NCI-H2227 treated with DMSO at 0.1 percent for 48 hours (cell line): ENCODE measurements around the gene ANK2.

Experiments used
- DNase-seq: peaks from one replicate; lab custom pipeline; 2025; lab: John Stamatoyannopoulos, UW

The ANK2 gene

DNA sequence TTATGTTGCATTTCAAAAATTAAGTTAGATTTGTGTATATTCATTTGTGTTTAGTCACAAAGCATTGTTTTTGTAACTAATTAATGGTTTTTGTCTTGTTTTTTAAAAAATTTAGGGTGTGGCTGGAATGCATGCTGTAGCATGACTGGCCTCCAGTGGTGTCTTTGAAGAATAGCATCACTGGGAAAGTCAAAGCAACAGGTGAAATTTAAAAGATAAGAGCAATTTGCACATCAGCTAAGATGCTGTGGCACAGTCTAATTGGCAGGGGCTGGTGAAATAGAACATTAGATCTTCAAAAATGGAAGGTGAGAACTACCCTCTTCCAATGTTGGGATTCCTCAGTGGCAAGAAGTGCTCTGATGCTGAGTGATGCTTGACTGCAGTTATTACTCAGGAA is 45.3 kb downstream of the ANK2 start:
- DNase-seq: peak; percentile 7

DNA sequence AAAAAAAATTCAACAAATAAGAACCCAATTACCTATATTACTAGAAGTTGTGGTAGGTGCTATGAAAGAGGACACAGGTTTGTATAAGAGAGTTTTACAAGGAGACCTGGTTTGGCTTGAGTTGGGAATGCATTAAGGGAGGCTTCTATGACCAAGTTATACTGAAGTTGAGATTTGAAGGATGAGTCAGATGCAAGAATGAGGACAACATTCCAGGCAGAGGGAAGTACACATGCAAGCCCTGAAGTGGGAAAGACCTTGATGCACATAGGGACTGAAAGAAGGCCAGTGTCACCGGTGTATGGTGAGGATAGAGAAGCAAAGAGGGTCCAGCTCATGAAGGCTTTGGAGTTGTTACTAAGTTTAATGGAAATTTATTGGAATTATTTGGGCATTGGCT is 52.2 kb downstream of the ANK2 start:
- no peak for DNase-seq

DNA sequence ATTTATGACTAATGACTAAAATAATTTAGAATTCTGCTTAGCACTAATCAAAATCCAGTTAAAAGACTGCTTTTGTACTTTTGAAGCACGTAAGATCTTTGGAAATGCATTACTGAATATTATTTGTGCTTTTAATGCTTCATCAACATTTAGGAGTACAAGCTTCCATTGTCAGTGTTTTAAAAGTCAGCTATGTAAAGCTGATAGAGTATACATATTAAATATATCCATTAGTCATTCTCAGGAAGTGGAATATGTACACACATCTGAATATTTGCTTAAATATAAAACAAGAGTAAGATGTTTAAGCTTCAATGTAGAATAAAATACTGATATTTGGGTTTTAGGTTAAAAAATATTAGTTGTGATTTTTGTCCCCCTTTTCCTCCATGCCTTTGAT is 54.1 kb downstream of the ANK2 start:
- no peak for DNase-seq

DNA sequence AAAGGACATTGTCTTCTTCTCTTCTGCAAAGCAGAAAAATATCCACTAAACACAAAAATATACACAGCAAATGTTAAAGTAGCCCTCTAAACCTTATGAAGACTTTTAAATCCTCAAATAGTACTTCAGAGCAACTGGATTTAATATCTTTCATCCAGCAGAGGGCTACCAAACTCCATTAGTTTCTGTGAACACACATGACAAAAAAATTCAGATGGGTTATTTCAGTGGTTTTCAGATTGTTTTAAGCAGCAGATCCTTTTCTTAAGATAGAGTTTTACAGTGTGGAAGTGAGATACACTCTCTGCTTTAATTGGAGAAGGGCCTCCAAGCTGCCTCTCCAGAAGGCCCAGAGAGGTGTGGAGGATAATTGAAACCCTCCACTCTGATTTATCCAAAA is 56.7 kb downstream of the ANK2 start:
- DNase-seq: peak; percentile 6

DNA sequence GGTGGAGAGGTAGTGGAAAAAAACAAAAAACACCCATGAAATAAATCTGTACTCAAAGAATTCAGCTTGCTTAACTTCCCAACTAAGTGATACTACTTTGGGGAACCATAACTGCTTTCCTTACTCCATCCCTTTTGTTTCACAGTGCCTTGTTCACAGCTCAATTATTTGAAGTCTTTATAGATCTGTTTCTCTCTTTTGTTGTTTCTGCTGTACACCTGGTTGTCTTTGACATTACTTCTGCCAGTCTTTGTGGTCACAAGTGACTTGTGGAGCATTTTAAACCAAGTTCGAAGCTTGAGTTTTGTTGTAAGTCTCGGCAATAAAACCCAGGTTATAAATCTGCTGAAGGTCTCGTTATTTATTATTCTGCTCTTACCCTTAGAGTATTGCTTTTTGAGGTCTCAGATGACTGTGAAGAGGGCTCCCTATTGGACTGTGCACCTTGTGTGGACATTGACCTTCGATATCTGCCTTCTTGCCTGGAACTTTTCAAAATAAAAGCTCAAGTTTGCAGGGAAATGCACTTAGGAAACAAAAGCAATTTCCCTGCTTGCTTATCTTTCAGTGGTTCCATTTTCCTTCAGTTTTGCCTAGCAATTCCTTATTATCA is 59.8 kb downstream of the ANK2 start:
- no peak for DNase-seq

DNA sequence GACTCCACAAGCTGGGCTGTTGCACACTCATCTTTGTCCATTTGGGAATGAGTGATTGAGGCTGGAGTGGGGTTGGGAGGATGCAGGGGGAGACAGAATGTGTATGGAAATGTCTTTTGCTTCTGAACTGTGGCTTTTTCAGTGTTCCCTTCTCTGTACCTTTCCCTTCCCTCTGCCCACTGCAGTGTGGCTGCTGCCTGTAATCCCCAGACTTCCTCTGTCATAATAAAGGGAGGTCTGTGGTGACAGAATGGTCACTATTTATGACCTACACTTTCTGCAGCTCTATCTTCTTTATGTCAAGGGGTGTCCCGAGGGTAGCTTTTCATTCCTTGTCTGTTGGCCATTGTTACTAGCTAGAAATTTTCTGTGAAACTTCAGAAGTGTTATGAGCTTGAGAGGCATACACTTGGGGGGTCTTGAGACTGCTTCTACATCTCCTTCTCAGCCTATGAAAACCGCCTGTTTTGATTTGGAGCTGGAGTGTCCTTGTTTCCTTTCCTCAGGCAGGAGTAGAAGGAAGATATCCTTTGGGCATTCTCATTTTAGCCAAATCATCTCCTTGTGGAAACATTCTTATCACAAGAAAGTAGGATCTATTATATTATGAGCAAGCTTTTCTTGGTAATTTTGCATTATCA is 63.0 kb downstream of the ANK2 start:
- no peak for DNase-seq

DNA sequence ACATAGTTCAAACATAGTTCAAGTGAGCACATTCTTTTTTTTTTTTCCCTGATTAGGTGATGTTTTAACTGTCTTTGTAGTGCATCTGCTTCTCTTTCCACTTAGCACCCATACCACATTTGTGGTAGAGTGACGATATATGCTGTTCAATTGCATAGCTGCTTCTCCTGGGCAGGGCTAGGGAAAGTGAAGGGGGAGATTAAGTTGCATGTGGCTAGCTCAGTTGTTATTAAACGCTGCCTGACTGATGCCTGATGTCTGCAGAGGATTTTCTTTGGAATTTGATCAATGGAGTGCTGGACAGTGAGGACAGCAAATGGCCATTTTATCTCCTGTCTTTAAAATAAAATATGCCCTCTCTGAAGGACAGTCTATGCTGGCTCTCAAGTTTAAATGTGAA is 63.7 kb downstream of the ANK2 start:
- no peak for DNase-seq

DNA sequence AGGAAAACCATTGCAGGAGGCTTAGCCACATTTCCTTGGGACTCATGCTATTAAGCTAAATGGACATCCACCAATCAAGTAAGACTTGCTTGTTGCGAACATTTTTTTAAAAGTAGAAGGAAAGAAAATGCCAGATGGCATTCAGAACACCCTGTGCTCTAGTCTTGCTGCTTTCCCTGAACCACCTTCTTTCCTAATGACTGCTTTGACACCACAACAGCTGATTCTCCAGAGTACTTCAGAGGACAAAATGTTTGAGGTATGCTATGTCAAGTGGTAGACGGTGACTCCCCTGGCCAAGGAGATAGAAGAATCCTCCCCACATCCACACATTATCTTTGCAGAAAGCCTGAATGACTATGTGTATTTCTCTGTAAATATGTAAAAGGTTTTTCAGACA is 65.4 kb downstream of the ANK2 start:
- no peak for DNase-seq

DNA sequence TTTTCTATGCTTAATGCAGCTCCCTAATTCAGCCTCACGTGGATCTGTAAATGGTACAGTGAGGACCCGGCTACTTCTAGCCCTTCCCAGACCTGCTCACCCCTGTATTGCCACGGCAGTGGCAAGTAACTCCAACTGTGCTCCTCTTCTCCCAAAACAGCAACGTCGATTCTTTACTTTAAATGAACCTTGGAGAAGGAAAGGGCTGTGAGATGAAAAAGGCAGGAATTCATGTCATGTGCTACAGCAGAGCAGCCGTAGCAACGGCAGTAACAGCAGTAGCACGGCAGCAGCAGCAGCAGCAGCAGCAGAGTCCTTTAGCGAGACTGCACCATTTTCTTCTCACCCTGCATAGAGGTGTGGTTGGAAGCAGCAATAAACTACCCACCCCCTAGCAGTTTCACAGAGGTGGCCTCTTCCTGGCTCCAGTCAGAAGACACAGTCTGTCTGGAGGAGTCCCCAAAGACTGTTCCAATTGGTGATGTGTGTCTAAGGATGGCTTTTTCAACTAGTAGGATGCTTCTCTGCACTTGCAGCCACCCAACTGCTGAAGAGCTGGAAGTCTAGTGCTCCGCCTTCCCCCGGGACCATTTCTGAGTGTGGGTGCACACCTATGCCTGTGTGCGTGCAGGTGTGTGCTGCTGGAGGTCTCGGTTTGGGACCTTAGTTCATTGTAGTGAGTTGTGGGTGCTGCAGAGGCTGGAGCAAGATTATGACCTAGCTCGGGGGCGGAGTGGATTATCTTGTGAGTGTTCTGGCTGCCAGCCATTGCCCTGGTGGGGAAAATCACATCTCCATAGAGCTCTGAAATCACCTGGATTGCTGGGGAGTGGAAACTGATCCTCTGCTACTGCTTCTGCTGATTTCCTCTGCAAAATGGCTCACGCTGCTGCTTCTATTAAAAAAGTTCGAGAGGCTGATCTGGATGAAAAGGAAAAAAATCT is 67.2 kb downstream of the ANK2 start:
- peak; percentile 82 for DNase-seq

DNA sequence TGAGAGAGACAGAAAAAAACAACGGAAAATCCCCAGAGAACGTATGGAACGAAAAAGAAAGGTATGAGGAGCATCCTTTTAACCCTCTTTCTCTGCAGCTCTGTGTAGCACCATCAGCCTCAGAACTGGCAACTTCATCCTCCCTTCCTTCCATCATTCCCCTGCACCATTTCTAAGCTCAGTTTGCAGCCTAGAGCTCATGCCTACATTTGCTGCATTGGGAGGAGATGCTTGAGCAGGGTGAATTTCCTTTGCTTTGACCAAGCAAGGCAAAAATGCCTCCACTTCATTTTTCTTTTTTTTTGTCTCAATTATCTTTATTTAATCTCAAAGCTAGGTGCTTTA is 67.9 kb downstream of the ANK2 start:
- DNase-seq: no peak

DNA sequence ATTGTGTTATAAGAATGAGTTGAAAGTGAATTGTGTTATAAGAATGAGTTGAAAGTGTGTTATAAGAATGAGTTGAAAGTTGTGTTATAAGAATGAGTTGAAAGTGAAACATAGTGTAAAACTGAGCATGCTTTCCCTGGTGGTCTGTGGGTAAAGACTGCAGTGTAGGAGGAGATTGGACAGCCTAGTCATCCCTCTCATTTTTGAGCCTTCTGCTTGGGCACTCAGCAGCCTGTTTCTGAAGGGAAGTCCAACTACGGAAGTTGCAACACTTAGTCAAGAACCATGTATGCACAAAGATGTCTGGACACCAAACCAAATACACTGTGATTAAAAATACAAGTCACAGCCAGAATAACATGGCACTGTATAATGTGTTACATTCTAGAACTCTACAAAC is 72.6 kb downstream of the ANK2 start:
- DNase-seq: no peak

DNA sequence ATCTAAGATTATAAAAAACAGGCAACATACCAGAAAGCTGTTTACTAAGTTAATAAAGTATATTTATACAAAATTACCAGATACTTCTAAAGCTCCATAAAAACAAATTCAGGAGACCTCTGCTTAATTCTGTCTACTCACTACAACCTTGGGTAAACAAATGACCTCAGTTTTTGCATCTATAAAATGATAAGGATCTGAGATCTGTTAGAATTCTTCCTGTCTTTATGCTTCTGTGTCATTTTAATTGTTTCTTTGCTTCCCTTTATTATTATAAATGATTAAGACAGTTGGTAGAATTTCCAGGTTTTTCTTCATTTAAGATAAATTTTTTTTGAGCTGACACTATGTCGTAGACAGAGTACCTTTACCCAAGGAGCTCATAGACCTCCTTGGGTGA is 76.0 kb downstream of the ANK2 start:
- no peak for DNase-seq

DNA sequence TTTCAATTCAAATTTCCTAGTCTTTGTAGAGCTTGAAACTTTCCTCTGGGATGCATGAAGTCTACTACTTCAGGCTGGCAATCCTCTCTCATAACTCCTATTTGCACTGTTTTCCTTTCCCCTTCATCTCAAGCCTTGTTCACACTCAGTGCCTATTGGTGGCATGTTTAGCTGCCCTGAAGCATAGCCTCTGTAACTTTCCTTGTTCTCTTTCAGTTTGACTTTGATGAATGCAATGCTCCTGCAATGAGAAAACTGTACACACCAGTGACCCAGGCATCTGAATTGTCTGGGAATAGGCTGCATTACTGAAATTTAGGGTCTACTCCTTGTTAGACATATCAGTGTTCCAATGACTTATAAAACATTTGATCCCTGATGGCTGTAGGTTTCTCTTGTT is 81.7 kb downstream of the ANK2 start:
- DNase-seq: no peak

DNA sequence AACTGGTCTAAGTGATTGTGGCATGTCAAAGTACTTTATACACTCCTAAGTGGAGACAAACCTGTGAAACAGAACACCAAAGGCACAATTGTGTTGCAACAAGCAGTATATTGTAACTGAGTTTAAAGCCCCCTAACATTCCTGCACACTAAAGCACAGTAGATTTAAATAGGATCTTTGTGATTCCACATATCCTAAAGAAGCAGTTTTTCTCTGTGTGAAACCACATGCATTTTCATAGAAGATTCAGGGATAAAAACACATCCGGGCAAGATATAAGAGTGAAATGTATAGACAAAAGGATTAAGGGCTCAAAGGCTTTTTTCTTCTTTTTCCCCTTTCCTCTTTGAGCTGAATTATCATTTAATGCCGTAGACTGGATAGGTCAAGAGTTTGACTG is 82.2 kb downstream of the ANK2 start:
- DNase-seq: no peak

DNA sequence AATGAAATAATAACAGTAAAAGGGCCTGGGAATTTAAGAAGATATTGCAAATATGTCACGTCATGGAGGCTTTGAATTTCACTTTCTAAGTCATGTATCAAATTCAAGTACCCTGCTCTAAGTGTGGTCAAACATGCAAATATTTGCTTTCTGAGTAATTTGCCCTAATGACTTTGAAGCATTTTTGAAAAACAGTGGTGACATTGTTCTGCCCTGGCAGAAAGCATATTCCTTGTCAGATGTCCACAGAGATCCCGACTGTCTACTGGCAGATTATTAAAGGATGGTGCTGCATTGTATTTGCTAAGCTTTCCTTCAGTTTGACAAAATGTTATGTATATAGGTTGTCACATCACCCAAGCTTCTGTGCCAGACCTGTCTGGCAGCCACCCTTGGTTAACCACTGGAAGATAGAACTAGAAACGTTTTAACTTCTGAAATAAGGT is 92.5 kb downstream of the ANK2 start:
- no peak for DNase-seq

DNA sequence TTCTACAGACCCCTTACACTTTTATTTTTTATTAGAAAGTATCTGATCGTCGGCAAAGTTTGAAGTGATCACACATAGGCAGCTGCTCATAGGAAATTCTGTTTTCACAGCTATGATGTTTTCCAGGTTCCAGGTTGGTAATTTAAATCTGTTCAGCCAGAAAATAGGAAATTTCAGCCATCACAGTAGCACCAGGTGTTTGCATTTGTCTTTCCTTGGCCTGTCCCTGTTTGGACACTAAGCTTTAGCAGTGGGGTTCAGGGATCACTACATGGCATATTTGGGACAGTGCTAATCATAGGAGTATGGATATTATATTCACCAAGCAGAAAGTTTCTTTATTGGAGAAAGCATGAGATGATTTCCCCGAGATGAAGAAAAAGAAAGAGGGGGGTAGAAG is 92.9 kb downstream of the ANK2 start:
- DNase-seq: no peak

DNA sequence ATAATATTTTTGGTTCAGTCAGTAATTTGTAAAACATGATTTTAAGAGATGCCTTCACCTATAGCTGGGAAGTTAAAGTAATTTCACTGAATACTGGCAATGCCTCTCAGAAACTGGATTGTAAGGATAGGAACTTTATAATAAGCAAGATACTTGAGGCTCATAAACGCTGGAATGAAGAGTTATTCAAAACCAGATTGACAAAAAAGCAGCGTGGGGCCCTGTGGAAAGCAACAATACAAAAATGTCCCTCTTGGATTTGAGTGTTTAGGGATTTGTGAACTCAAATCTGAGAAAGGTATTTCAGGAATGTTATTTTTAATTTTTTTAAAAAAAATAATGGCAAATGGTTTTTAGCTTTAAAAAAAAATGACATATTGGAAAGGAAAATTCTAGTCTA is 94.6 kb downstream of the ANK2 start:
- DNase-seq: no peak

DNA sequence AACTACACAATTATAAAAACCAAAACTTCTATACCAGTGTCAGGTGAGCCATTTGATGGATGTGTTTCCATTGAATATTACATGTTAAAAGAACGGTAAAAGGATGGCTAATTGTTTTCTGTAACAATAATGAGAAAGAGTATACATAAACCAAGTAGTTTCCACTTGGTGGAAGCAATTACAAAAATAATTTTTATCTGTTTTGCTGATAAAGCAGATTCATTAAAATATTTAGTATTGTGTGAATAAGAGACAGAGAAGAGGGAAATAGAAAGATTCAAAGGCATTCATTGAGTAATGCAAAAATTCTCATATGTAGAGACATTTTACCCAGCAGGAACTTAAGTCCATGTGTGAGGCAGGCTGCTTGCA is 95.7 kb downstream of the ANK2 start:
- no peak for DNase-seq

DNA sequence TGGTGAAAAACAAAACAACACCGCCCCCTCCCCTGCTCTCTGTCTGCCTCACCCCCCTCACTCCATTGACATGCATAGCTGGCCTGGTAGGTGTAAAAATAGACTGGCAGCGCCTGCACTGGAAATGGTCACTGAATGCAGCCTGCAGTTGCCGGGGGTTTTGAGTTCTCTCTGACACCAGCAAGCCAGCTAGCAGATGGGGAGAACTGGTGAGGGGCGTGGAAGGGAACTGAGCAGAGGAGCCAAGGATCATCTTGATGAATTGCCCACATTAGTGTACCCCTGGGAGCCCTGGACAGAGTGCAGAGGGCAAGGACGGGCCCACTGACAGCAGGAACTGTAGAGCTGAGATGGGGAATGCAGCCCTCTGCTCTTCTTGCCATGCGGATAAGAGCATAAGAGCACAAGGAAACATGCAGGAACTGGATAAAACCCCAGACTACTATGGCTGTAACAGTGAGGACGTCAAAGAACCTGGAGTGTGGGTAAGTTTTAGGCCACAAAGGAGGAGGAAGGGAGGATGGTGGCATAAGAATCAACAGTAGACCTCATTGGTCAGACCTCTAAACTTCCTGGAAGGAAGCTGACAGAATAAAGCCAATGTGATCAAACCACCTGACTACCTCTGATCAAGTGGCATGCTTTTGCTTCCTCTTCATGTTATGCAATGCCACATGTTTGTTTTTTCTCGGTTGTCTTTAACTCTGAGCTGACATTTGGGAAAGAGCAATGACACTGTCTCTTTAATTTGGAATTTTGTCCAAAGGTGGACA is 96.3 kb downstream of the ANK2 start:
- DNase-seq: peak; percentile 33

DNA sequence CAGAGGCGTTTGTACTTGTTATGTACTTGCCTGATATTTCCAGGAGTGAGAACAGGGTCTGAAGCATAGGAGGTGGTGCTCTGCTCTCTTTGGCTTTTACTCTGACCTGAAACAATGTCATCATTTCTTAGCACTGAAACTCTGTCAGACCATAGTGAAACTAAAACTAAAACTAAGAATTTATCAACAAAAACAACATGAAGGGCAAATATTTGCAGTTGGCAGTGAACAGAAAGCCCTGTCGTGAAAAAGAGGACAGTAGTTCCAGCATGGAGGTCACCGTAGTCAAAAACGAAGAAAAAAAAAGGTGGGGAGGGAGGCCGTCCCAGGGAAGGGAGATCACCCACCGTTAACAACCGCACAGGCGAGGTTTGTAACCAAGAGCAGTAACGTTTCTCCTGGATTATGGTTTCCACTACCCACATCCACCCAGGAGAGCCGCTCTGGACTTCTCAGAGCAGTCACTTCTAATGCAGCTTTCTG is 97.5 kb downstream of the ANK2 start:
- no peak for DNase-seq

DNA sequence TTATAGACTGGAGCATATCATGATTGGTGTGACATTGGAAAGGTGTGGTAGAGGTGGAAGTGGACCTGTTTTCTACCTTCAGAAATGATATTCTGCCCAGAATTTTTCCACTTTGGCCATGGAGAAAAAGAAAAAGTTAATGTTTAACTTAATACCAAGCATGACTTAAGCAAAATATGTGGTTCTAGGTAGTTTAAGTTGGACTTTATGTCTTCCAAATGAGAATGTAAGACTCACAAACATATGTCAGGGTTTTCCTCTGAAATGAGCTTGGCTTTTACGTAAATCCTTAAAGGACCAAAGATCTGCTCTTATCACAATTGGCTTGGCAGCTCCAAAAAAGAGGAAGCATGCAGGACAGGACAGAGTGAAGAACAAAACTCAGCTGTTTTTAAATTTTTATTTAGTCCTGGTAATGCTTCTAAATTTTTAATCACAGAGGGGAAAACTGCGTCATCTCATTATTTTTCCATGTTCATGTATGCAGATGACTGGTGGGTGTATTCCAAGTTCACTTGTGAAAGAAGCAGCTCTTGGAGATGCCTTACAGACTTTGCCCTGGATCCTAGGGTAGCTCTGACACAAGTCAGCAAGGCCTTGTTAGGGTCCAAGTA is 98.2 kb downstream of the ANK2 start:
- no peak for DNase-seq

DNA sequence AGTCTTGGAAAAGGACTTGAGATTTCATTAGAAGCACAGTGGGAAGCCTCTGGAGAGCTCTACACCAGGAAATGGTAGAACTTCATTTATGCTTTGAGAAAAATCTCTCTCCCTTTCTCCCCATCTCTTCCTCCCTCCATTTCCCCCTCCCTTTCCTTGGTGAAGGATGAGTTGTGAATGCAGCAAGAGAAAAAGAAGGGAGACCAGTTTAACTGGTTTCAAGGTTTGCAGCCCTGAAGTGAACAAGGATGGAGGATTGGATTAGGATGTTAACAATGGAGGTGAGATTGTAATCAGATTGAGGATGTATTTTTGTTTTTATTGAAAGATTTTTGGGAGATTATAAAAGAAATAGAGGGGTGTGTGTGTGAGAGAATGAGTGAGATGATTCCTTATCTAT is 99.5 kb downstream of the ANK2 start:
- no peak for DNase-seq
